Neuronal stem cell (in vitro differentiated cells): ENCODE data around the gene REEP3.
A peak's percentile ranks its signal among the peaks of the same experiment; 100 is the strongest.
"Not testable (repeated sequence)": the region's sequence is repeated elsewhere in the genome, so short reads cannot be mapped to it uniquely, and the experiment has no call there.

Experiments used
- DNase-seq: peaks from one replicate; pipeline ENCODE4 v3.0.0-alpha.2; 2013; ENCODE audit warnings: low spot score
- H2AFZ ChIP-seq: one replicate; pipeline ENCODE4 v1.6.1; 2013; ENCODE audit warnings: mild to moderate bottlenecking, low read length, inconsistent platforms
- H2AK5ac ChIP-seq: 2 replicates; pipeline ENCODE4 v1.6.1; 2013; ENCODE audit warnings: low read depth, mild to moderate bottlenecking, inconsistent platforms, low read length, moderate library complexity, mixed read lengths
- H2BK120ac ChIP-seq: 2 replicates; pipeline ENCODE4 v1.6.1; 2013; ENCODE audit warnings: low read depth, mild to moderate bottlenecking, inconsistent platforms, low read length, moderate library complexity, mixed read lengths
- H2BK12ac ChIP-seq: one replicate; pipeline ENCODE4 v1.6.1; 2013; ENCODE audit warnings: low read length, inconsistent platforms
- H2BK15ac ChIP-seq: 2 replicates; pipeline ENCODE4 v1.6.1; 2013; ENCODE audit warnings: mild to moderate bottlenecking, low read length, inconsistent platforms, mixed read lengths
- H2BK5ac ChIP-seq: one replicate; pipeline ENCODE4 v1.6.1; 2013; ENCODE audit warnings: inconsistent platforms, mild to moderate bottlenecking, low read length, moderate library complexity
- H3K14ac ChIP-seq: one replicate; pipeline ENCODE4 v1.6.1; 2013; ENCODE audit warnings: low read length, inconsistent platforms
- H3K18ac ChIP-seq: 2 replicates; pipeline ENCODE4 v1.6.1; 2013; ENCODE audit warnings: low read length, inconsistent platforms
- H3K23ac ChIP-seq: 2 replicates; pipeline ENCODE4 v1.6.1; 2013; ENCODE audit warnings: low read depth, mild to moderate bottlenecking, mixed read lengths, low read length, inconsistent platforms; ENCODE audit not compliant: poor library complexity
- H3K27ac ChIP-seq: replicated peaks from 3 replicates; pipeline ENCODE4 v1.5.1; 2013; ENCODE audit warnings: low read length, inconsistent platforms
- H3K27me3 ChIP-seq, 3 experiments: 2 replicates each; pipeline ENCODE4 v1.6.1; 2013; ENCODE audit warnings: low read length in 3 of 3, mild to moderate bottlenecking in 2 of 3, inconsistent platforms in 1 of 3, low read depth in 1 of 3, mixed read lengths in 1 of 3, moderate library complexity in 1 of 3; ENCODE audit not compliant: control insufficient read depth in 3 of 3, insufficient read depth in 3 of 3
- H3K36me3 ChIP-seq, 2 donors: replicated peaks in 1 of 2; 2 replicates each; pipeline ENCODE4 v1.6.1; 2013; ENCODE audit warnings: low read length in 2 of 2; ENCODE audit not compliant: control insufficient read depth in 2 of 2, insufficient read depth in 2 of 2
- H3K4ac ChIP-seq: 2 replicates; pipeline ENCODE4 v1.6.1; 2013; ENCODE audit warnings: inconsistent platforms, mild to moderate bottlenecking, low read length, moderate library complexity
- H3K4me1 ChIP-seq, 2 donors: 1 replicate in 1 of 2; 2 replicates in 1 of 2; pipeline ENCODE4 v1.6.1; 2013; ENCODE audit warnings: low read length in 2 of 2, low read depth in 1 of 2; ENCODE audit not compliant: control insufficient read depth in 2 of 2, insufficient read depth in 1 of 2
- H3K4me2 ChIP-seq: one replicate; pipeline ENCODE4 v1.6.1; 2013; ENCODE audit warnings: mild to moderate bottlenecking, low read length, inconsistent platforms; ENCODE audit not compliant: insufficient read depth, poor library complexity, severe bottlenecking
- H3K4me3 ChIP-seq, 2 donors: 2 replicates each; pipeline ENCODE4 v1.5.1; 2013; ENCODE audit warnings: low read length in 2 of 2, mild to moderate bottlenecking in 2 of 2, inconsistent platforms in 1 of 2, moderate library complexity in 1 of 2
- H3K79me1 ChIP-seq: one replicate; pipeline ENCODE4 v1.6.1; 2013; ENCODE audit warnings: low read depth, mild to moderate bottlenecking, inconsistent platforms, low read length, moderate library complexity
- H3K9ac ChIP-seq: one replicate; pipeline ENCODE4 v1.6.1; 2013; ENCODE audit warnings: mild to moderate bottlenecking, low read depth, low read length, inconsistent platforms; ENCODE audit not compliant: poor library complexity
- H3K9me3 ChIP-seq, 2 donors: replicated peaks in 1 of 2; 2 replicates each; pipeline versions ENCODE3 to v1.6.1; 2013; ENCODE audit warnings: low read length in 2 of 2, mild to moderate bottlenecking in 2 of 2, inconsistent platforms in 1 of 2, low read depth in 1 of 2, mixed read lengths in 1 of 2, moderate library complexity in 1 of 2; ENCODE audit not compliant: control insufficient read depth in 2 of 2, insufficient read depth in 1 of 2
- H4K8ac ChIP-seq: one replicate; pipeline ENCODE4 v1.6.1; 2013; ENCODE audit warnings: low read depth, mild to moderate bottlenecking, inconsistent platforms, low read length, moderate library complexity
- H4K91ac ChIP-seq: one replicate; pipeline ENCODE4 v1.6.1; 2013; ENCODE audit warnings: low read length, low read depth, mild to moderate bottlenecking, inconsistent platforms; ENCODE audit not compliant: poor library complexity
- WGBS, 2 donors: extraction: QIAGEN DNeasy Blood & Tissue Kit; methylation state at CpG; one replicate each; pipeline ENCODE4 v1.1.7; 2013; ENCODE audit warnings: missing lambda C conversion rate in 2 of 2, mixed read lengths in 1 of 2; ENCODE audit not compliant: insufficient read length in 2 of 2, insufficient replicate concordance in 1 of 2; ENCODE audit errors: extremely low coverage in 2 of 2; 5-methylcytosine and 5-hydroxymethylcytosine counted together

Gene REEP3

DNA sequence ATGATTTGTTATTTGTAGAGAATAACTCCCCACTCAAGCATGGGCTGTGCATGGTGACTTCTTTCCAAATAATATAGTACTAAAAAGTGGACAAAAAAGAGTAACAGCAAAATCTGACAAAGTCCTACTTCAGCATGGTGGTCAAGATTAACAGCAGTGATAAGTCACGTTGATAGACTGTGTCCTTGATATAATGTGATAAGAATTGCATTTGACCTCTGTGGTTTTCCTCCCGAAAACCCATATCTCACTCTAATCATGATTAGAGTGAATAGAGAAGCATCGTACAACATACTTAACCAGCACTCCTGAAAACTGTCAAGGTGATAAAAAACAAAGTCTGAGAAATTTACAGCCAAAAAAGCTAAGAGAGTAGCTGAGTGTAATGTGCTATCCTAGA is 42.4 kb downstream of the REEP3 start:
- Histone ChIP-seq H3K4ac (no peak overlapping the region), H3K9me3 (no peaks in the 10 kb centered on the region), H2AFZ (no peak overlapping the region), H2AK5ac (no peak overlapping the region), H2BK15ac (no peak overlapping the region), H3K27me3 (no peaks in the 10 kb centered on the region), H3K4me3 (no peak overlapping the region), H3K14ac (no peak overlapping the region), H3K4me1 (no peaks in the 10 kb centered on the region), H3K27ac (no peak overlapping the region), H2BK5ac (no peak overlapping the region), H2BK120ac (no peak overlapping the region), H4K91ac (no peak overlapping the region), H2BK12ac (no peak overlapping the region), H3K4me2 (no peak overlapping the region), H3K18ac (no peak overlapping the region), H3K79me1 (no peaks in the 10 kb centered on the region), H3K23ac (no peak overlapping the region), H4K8ac (no peak overlapping the region), H3K9ac (no peak overlapping the region), H3K36me3 (peaks cover 0 to 15% of the 10 kb centered on the region in 2 donors)
- no peak for DNase-seq
- WGBS, 2 donors, result no CpG with 5 or more reads among the region's 3 CpGs

DNA sequence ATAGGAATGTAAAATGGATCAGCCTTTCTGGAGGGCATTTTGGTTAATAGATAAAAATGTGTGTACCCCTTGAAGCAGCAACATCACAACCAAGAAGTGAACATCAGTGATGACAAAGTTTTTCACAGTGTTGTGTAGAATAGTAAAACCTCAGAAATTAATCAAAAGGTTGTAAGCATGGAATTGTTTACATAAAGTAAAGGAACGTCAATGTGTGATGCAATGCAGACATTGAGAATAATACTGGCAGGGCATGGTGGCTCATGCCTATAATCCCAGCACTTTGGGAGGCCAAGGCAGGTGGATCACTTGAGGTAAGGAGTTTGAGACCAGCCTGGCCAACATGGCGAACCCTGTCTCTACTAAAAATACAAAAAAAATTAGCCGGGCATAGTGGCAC is 43.5 kb downstream of the REEP3 start:
- peaks cover 0 to 26% of the 10 kb centered on the region in 2 donors for H3K36me3 ChIP-seq
- not testable (repeated sequence) for H3K9ac ChIP-seq, H3K23ac ChIP-seq, DNase-seq, H2BK12ac ChIP-seq, H3K14ac ChIP-seq, H3K18ac ChIP-seq, H2AK5ac ChIP-seq, H2BK5ac ChIP-seq, H2AFZ ChIP-seq, H4K91ac ChIP-seq, H3K79me1 ChIP-seq, H2BK15ac ChIP-seq, H4K8ac ChIP-seq, H3K27me3 ChIP-seq, H3K9me3 ChIP-seq, H3K27ac ChIP-seq, H3K4me1 ChIP-seq, H3K4ac ChIP-seq, H2BK120ac ChIP-seq, H3K4me3 ChIP-seq, H3K4me2 ChIP-seq
- no CpG with 5 or more reads among the region's 3 CpGs for WGBS, 2 donors

DNA sequence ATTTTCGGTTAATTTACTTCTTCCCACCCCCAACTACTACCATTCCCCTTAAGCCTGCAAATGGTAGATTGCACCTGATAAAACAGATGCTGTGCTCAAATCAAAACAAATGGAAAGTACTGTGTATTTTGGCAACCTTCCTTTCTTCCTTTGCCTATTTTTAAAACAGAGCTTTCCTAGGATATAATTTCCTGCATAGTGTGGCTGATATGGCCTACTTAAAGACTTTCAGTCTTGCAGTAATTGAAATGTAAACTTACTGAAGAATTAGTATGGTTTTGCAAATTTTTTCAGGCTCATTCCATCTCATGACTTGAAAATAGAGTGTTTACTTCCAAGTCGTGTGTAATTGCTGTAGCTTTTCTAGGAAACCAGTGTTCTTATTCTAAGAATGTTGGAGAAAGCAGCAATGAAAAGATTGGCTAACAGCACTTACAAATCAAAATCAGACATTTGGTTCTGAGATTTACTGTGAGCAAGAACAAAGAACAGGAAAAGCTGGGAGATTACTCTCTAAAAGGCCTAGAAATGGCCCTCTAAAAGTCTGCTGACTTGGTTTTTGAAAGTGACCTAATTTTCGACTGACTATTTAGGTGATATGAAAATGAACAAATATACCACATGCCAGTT is 52.0 kb downstream of the REEP3 start:
- H3K23ac ChIP-seq, result no peak overlapping the region
- H3K4me1 ChIP-seq, result peaks cover 0 to 10% of the 10 kb centered on the region in 2 donors
- H3K36me3 ChIP-seq, result peaks cover 7 to 47% of the 10 kb centered on the region in 2 donors
- no peak overlapping the region for H3K4me3 ChIP-seq
- no CpG with 5 or more reads among the region's 3 CpGs for WGBS, 2 donors
- H2BK120ac ChIP-seq, result no peak overlapping the region
- no peak overlapping the region for H3K18ac ChIP-seq
- no peak overlapping the region for H3K4me2 ChIP-seq
- H2BK15ac ChIP-seq, result no peak overlapping the region
- no peak overlapping the region for H3K27ac ChIP-seq
- H3K79me1 ChIP-seq, result peaks cover 1% of the 10 kb centered on the region
- peak overlapping the region; percentile 48 for H2AFZ ChIP-seq
- H2BK12ac ChIP-seq, result no peak overlapping the region
- DNase-seq, result no peak
- H3K9me3 ChIP-seq, result peaks cover 0 to 8% of the 10 kb centered on the region in 2 donors
- no peak overlapping the region for H2AK5ac ChIP-seq
- H3K4ac ChIP-seq, result no peak overlapping the region
- no peak overlapping the region for H2BK5ac ChIP-seq
- no peak overlapping the region for H3K9ac ChIP-seq
- no peak overlapping the region for H3K14ac ChIP-seq
- no peak overlapping the region for H4K91ac ChIP-seq
- no peaks in the 10 kb centered on the region for H3K27me3 ChIP-seq
- H4K8ac ChIP-seq, result no peak overlapping the region

DNA sequence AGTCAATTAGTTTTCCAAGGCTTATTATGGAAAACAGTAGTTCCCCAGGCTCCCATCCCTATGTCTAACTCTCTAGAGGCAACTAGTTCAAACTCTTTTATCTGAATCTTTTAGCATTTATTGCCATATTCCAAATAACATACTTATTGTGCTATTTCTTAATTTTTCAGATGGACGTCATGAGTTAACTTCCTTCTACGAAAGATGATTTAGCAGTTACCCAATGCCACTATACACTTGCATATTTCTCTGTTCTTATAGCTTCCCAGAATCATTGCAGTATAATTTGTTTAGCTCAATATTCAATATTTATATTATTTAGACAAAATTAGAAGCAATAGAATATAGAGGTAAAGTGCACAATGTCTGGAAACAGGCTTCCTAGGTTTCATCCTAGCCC is 52.8 kb downstream of the REEP3 start:
- Histone ChIP-seq H3K4me2 (no peak overlapping the region), H3K9ac (no peak overlapping the region), H4K8ac (no peak overlapping the region), H3K27ac (no peak overlapping the region), H3K4me3 (no peak overlapping the region), H3K18ac (no peak overlapping the region), H3K14ac (no peak overlapping the region), H2BK120ac (no peak overlapping the region), H3K79me1 (peaks cover 1% of the 10 kb centered on the region), H2BK5ac (no peak overlapping the region), H3K4ac (no peak overlapping the region), H3K36me3 (peaks cover 7 to 40% of the 10 kb centered on the region in 2 donors), H2BK15ac (no peak overlapping the region), H3K9me3 (peaks cover 0 to 8% of the 10 kb centered on the region in 2 donors), H2AK5ac (no peak overlapping the region), H2AFZ (no peak overlapping the region), H4K91ac (no peak overlapping the region), H3K23ac (no peak overlapping the region), H3K27me3 (no peaks in the 10 kb centered on the region), H2BK12ac (no peak overlapping the region), H3K4me1 (peaks cover 0 to 10% of the 10 kb centered on the region in 2 donors)
- DNase-seq, result no peak
- WGBS, 2 donors, result no CpG with 5 or more reads among the region's 2 CpGs
